Measurements from ENCODE around the gene HSD17B2.

HSD17B2 gene

GRCh38 chr16:82051656-82052055 is 16.6 kb downstream of the HSD17B2 start:
- Histone ChIP-seq H3K27ac (no peak overlapping the region), H3K4me3 (no peak overlapping the region)
- no peak for TF ChIP-seq CTCF (IDR thresholded peaks at IDR 0.05)
- no peak for DNase-seq (ENCODE audit: low spot score)

GRCh38 chr16:82055117-82055516 is 20.1 kb downstream of the HSD17B2 start:
- no peak for DNase-seq (ENCODE audit: low spot score)
- no peak overlapping the region for H3K27ac ChIP-seq
- H3K4me3 ChIP-seq: no peak overlapping the region
- no peak for TF ChIP-seq CTCF (IDR thresholded peaks at IDR 0.05)

GRCh38 chr16:82055728-82056549 is 20.9 kb downstream of the HSD17B2 start:
- TF ChIP-seq CTCF (IDR thresholded peaks at IDR 0.05): no peak
- no peak overlapping the region for H3K27ac ChIP-seq
- H3K4me3 ChIP-seq: no peak overlapping the region
- no peak for DNase-seq (ENCODE audit: low spot score)

- no peak for TF ChIP-seq CTCF (IDR thresholded peaks at IDR 0.05)
- no peak for DNase-seq (ENCODE audit: low spot score)
- no peak overlapping the region for H3K27ac ChIP-seq
- no peak overlapping the region for H3K4me3 ChIP-seq
Observed at GRCh38 chr16:82056550-82056896, 21.5 kb downstream of the HSD17B2 start.

- DNase-seq (ENCODE audit: low spot score): no peak
- TF ChIP-seq CTCF (IDR thresholded peaks at IDR 0.05): no peak
- Histone ChIP-seq H3K4me3 (no peak overlapping the region), H3K27ac (no peak overlapping the region)
Observed at GRCh38 chr16:82059161-82059982, 24.3 kb downstream of the HSD17B2 start.

- Histone ChIP-seq H3K4me3 (no peak overlapping the region), H3K27ac (no peak overlapping the region)
- TF ChIP-seq CTCF (IDR thresholded peaks at IDR 0.05): no peak
- DNase-seq (ENCODE audit: low spot score): no peak
Observed at GRCh38 chr16:82059983-82060421, 24.9 kb downstream of the HSD17B2 start.
